ENCODE results near the gene TGFBR1.

The TGFBR1 gene

DNA sequence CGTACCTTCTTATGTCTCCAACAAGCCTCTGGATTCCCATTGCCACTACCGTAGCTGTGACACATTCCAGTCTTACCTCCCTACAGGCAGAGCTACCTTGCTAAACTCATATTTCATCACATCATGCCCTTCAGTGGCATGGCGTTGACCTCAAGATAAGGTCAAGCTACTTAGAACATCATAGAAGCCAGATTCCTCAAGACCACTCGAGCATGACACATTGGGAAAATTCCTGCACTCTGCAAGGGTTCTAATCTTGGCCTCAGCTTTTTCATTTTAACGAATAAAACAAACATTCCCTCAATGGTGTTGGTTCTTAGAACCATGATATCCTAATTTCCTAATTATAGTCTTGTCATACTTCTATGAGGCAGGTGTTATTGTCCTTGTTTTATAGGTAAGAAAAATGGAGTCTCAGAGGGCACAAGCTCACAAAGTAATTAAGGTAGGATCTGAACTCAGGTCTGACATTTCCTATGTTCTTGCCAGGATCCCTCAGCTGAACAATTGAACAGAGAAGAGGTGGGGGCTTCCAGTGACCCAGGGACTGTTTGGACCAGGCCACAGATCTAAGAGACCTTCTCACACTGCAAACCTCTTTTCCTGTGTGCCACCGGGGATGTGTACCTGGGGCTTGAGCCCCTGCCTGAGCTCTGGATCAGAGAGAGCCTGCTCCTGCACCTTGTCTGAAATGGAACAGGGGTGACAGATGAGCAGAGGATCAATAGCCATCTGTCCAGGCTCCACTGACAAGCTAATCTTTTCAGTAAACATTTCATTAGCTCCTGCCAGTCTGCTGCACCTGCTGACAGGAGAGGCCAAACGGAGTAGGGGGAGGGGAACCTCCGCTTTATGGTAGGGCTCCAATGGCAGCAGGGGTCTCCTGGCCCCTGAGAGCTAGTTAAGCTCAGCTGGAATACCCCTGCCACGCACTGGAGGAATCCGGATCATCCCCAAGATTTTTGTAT, 67.5 kb downstream of the TGFBR1 start:
- DNase-seq, result peak; percentile 8

DNA sequence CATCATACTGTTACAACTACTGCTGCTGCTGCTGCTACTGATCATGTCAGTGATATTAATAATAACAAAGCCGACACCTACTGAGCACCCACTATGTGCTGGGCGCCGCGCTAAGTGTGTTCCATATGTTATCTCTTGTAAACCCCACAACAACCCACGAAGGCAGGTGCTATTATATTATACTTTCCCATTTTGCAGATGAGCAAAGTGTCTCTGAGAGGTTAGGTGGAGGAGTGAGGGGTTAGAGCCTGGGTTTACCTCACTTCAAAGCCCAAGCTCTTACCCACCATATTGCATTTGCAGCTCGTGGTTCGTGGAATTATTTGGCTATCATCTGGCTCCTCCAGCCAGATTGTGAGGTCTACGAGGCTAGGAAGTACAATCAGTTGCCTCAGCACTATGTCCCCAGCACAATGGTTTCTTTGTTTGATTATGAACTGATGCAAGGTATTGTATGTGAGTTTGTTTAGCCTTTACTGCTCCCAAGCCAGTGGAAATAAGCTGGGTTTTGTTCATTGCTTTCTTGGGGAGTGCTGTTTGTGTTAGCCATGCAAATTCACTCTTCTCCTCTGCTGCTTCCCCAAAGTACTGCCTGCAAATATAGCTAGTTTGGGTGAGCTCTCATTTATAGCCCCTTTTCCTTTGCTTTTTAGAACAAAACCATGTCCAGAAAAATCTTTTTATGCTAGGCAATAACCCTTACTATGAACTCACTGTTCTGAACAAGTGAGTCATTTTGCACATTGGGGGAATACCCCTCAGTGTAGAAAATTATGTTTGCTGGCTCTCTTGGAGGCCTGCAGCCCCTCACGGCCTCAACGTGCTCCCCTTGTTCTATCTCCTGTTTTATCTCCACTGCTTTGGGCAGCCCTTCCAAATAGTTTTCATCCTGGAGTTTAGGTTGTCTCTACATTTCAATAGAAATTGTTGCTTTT, 68.9 kb downstream of the TGFBR1 start:
- no peak for DNase-seq

DNA sequence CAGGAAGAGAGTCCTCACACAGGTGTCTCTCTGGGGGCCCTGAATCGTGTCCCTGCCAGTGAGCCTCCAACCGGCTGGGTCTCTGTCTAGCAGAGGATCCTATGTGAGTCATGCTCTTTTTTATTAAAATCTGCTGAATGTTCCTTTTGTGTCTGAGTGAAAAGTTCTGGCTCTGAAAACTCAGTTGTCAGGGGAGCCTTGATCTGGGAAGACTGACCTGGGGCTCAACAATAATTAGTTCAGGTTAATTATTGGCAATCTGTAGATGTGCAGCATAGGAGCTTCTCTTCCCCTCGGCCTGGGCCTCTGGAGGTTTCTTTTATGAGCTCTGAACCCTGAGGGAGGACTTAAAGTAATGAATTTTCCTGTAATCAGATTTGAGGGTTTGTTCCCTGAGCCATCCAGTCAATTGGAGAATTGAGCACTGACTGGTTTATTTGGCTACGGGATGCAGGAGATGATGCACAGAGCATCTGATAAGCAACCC, 71.7 kb downstream of the TGFBR1 start:
- DNase-seq, result no peak

DNA sequence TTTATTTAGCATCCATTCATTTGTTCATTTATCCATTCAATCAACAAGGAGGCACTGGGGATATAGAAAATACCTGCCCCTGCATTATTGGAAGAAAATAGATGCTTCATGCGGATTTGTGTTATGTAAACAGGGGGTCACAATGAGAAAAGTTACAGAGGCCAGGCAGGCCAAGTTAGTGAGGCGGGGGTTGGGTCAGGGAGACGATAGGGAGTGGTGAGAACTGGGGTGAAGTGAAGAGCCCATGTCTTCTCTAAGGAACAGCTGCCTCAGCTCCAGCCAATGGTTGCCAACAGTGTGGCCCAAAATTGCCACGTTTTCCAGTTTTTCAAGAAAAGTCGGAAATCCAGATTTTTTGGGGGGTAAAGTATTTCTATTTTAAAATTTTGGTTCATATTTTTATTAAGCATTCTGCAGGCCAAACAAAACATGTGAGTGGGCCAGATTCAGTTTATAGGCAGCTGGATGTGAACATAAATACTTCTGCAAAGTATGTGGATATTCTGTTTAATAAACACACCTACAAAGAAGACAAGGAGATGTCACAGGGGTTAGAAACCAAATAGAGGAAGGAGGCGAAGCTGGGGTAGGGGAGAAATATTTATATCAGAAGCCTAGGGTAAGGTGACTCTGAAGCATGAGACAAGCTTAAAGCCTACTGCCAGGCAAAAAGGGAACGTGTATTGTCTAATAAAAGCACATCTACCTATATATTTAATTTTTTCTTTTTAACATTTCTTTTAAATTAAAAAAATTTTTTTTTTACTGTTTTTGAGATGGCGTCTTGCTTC, 72.9 kb downstream of the TGFBR1 start:
- no peak for DNase-seq

DNA sequence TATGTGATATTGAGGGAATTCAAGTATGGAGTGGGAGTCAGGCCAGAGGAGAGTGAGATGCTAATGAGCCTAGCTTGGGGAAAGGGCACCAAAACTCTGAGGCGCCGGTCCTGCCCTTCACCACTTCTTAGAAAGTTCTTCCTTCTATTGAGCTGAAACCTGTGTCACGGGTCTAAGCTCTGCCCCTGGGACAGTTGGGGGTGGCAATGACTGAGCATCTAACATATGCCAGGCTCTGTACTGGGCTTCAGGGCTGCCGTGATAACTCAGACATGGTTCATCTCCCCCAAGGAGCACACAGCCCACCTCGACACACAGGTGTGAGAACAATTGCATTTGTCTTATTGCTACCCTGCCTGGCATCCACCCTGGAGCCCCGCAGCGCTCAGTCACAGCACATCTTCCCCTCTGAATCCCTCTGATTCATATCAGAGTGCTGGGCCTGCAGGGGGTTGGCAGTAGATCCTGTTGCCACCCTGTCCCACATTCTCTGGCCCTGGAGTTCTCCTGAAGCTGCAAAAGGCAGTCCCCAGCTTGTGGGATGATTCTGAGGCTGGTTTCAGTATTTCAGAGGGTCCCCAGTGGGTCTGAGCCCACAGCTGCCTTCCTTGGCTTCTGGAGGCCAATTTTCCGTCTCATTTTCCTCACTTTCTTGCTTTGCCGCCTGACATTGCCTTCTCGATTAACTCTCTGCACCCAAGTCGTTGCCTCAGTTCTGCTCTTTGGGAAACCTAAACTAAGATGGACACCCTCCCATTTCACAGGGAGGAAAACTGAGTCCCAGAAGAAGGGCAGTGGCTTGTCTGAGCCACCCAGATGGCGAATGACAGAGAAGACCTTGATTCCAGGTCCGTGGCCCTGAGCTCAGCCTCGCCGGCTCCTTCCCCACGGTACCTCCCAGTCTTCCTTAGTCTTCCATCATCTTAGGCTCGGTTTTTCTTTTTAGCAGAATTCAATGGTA, 74.3 kb downstream of the TGFBR1 start:
- no peak for DNase-seq

DNA sequence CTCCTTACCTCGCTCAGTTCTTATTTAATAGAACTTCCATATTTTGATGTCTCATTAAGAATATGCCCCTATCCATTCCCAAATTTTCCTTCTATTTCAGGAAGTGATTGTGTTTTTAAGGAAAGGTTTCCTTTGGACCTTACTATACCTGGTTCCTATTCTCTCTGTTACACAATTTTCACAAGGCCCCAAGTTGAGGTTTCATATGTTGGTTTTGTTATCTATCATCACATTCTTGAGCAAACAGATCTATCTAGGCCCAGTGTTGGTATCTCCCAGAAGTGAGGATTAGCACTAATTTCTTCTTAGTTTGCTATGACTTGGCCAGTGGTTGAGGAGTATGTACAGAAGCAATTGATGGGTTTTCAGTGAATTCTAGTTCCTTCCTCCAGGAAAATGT, 75.3 kb downstream of the TGFBR1 start:
- no peak for DNase-seq

DNA sequence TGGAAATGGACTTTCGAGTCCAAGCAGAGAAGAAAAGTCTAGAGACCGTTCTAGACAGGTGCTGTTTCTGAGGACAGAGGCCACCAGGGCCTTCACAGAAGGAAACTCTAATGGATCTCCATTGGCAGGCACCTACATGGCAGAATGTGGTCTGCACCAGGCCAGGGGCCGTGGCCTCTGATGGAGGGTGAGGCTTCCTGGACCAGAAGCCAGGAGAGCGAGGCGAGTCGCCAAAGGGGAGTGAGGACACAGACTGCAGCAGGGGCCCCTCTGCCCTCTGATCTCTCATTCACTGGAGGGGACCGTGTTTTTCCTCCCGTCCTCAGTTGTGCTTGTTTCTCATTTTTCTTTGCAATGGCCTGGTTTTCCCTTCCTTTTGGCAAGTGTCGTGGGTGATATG, 75.7 kb downstream of the TGFBR1 start:
- DNase-seq, result no peak

DNA sequence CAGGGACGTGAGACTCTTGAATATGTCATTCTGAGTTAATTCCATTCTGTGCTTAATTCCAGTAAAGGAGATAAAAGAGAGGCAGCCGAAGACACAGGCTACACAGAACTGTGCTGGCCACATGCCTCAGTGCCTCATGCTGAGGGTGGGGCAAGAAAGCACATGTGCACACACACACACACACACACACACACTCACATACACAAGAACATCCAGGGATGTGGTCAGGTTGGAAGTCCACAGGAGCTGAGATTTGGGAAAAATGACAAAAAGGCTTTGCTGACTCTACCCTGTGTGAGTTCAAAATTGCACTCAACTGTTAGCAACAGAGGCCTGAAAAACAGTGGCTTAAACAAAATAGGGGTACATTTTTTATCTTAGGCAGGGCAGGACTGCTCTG, 76.3 kb downstream of the TGFBR1 start:
- DNase-seq, result no peak

DNA sequence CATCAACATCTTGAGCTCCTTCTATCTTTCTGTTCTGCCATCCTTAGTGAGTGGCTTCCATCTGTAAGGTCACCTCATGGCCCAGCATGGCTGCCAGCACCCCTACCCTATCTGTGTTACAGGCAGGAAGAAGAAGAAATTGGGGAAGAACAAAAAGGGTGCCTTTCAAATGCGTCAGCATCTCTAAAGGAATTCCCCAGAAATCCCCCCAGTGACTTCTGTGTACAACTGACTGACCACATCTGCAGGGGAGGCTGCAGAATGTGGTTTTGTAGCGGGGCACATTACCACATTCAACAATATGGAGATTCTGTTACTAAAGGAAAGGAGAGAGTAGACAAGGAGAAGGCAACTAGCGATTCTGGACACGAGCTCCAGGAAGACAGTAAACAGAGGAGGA, 76.7 kb downstream of the TGFBR1 start:
- no peak for DNase-seq

DNA sequence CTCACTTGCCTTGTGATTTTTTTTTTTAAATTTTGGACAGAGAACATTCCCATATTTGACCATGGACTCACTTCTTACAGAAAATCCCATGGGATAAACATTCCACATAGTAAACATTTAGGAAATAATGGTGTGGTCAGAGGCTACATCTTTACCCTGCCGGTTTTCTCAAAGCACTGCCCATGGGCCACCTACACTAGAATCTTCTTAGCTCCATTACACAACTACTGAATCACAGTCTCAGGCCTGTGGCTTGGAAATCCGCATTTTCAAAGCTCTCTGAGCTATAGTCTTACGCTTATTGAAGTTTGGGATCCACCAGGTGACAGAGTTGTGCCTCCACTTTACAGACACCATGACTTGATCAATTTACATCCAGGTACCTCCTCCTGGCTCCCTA, 77.4 kb downstream of the TGFBR1 start:
- no peak for DNase-seq

DNA sequence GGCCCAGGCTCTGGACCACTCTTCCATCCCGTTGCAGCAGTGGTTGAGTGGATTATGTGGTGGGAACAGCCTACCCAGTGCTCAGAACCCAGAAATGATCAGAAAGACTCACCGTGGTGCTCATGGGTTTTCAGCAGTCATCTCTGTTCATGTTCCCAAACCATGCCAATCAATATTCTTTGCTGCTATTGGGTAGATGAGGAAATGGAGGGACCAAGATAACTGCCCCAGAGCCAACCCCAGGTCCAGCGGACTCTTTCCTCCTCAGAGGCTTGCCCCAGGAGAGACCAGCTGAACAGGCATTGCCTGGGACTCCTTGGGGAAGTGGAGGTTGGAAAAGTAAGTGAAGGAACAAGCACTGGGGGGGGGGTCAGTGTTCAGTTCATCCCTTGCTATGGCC, 78.7 kb downstream of the TGFBR1 start:
- no peak for DNase-seq

DNA sequence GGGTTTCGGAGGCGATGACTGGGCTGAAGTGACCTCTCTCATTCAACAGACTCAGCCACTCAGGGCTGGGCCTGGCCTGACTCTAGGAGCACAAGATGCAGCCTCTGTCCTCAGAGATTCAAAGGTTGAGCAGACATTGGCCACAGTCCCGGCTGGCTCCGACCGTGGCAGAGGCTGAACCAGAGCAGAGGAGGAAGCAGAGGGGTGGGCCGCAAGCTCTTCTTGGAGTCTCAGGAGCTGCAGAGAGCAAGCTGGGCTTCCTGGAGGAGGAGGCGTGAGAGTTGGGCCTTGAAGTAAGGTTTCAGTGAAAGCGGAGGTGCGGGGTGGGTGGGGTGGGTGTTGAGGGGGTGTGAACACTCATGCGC, 79.2 kb downstream of the TGFBR1 start:
- no peak for DNase-seq

DNA sequence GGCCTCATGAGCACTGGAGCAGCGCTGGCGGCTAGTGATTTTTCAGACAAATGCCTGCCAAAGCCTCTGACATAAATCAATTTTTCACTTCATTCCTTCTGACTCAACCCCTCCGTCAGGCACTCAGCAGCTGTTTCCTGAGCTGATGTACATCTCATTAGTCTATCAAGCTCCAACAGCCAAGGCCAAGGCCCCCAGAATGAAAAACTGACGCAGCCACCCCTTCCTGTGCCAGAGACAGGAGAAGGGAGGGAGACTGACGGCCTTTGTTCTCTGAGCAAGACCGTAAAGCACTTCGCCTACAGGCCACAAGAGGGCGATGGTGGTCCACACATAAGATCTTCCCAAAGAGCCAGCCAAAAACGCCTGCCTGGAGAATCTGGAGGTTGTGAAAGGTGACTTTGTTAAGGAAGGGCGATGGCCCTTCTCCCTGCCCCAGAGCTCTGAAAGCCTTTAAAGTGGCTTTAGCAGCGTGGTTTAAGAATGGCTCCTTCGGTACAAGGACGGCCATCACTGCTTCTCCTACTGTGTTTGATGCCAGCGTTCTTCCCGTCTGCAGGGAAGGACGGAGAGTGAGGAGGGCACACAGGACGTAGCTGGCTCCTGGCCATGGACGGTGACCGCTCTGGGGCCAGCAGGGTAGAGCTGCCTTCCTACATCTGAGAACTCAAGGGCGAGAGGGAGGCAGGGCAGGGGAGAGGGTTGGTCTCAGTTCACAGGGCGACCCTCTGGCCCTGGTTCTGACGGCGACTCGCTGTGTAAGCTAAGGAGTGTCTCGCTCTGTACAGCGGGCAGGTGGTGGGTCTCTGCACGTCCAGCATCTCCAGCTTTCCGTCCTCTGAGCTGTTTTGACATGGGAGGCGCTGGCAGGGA, 79.8 kb downstream of the TGFBR1 start:
- DNase-seq, result peak; percentile 83

DNA sequence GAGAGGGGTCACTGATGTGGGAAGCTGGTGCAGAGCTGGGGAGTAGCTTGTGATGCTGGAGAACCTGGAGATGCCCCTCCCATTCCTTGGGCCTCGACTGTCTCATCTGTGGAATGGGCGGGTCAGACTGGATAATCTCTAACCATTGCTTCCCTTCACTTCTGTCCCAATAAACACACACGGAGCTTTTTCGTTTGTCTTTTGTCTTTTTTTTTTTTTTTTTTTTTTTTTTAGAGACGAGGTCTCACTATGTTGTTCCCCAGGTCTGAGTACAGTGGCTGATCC, 80.4 kb downstream of the TGFBR1 start:
- no peak for DNase-seq

DNA sequence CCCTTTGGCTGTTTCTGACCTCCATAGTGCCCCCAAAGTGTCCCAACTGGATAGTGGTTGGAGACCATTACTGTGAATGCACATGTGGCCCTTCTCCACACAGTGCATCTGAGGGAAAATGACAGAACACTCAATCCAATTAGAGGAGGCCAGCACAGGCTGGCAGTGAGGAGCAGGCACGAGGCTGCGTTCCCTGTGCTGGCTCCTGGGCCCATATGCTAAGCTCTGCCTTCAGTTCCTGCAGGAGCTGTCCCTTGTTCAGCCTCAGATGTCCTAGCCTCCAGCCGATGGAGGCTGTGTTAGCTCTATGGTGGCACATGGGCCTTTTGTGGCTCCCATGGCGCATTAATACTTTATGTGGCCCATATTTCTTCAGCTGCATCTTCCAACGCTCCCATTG, 81.0 kb downstream of the TGFBR1 start:
- no peak for DNase-seq

DNA sequence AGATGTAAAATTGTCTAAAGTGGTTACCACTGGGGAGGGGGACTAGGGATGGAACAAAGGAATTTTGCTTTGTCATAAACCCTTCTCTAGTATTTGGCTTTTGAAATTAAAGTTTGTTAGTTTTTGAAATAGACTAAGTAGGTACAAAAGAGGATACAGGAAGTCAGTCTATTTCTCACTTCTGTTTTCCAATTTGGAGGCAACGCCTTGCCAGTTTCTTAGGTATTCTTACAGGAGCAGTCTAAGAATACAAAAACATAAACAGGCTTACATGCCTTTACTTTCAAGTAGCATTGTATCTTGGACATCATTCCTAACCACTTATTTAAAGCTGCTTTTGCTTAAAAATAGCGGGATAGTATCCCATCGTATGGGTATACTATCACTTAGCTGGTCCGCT, 82.4 kb downstream of the TGFBR1 start:
- DNase-seq, result no peak

DNA sequence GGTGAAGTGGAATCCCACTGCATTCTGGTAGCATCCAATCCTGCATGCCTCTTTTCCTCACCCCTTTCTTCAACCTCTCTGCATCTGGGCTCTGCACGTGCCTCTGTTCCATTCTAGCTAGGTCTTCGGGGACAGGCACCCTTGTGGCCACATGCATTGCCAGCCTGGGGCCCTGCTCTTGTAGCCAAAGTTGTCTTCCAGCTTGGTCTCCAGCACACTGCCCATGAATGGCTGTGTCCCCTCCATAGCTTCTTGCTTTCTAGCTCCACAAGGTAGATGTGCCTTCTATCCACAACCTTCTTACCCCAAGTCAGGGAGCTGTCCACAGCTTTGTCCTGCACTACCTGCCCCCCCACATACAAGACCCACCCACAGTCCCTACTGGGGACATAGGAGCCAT, 84.3 kb downstream of the TGFBR1 start:
- DNase-seq, result no peak

DNA sequence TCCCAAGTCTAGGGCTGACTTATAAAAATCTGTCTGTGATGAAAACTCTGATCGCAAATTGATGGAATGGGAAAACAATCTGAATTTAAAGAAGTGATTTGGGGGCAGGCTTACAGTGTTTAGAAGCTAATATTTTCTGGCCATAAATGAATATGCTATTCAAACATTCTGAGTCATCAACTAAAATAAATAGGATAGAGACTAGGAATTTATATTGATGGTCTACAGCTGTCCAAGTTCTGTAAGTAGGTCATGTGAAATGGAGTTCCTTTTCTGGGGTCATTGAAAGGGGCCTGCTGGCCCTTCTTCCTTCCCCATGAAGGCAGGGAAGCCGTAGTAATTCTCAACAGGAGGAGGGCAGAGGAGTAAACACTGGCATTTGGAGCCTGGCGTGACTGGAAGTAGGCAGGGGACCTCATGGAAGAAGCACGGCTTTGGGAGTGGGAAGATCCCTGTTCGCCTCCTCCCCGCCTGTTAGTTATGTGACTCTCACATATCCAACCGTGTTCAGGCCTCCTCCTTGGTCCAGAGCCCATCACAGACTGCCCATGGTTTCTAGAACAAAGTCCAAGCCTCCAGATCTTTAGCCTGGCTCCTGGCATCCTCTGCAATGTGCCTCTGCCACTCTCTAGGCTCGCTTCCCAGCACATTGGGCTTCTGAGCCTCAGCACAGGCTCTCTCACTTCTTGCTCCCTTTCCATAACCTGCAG, 85.1 kb downstream of the TGFBR1 start:
- no peak for DNase-seq

DNA sequence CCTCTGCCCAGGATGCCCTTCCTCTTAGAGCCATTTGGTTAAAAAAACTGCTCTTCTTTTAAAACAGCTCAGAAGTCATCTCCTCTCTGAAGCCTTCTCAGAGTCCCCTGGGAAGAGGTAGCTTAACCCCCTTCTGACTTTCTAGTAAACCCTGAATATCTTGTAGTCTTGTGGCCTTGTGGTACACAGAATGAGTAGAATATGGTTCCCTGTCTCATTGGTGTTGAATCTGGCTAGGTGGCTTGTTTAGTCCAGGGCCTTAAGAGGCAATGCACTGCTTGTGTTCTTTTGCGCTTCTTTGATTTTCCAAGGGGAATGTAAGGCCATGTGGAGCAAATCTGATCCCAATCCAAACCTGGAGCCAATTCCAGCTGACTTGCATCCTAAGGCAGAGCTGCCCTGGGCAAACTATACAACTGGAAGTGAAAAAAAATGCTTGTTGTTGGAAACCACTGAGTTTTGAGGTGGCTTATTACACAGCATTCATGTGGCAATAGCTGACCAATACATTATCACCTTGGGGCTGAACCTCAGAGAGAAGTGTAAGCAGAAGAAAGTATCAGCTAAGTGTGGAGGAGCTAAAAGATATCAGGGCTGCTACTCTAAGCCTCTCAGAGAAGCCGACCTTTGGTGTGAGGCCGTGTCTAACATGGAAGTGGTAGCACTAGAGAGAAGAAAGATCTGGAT, 85.8 kb downstream of the TGFBR1 start:
- DNase-seq, result no peak
